ENCODE results near the gene PCSK5. TPM values are rescaled to one million over a fixed set of nuclear protein-coding genes. Genes with fewer than 3 reads are reported as not detected.

The PCSK5 gene
- total and polyA plus RNA-seq, 4 donors = 0.58 to 3.6 (median 0.82) TPM

GRCh38 chr9:76349865-76350264, 459.4 kb downstream of the PCSK5 start:
- Histone ChIP-seq H3K9me3 (ENCODE audit: control insufficient read depth in 4 of 4, low read length in 3 of 4) (no peaks in the 10 kb centered on the region), H3K4me3 (ENCODE audit: low read depth in 1 of 3, low read length in 3 of 3) (no peak overlapping the region), H3K36me3 (ENCODE audit: control insufficient read depth in 4 of 4, insufficient read depth in 3 of 4, low read depth in 1 of 4, low read length in 3 of 4) (no peaks in the 10 kb centered on the region), H3K27me3 (ENCODE audit: control insufficient read depth in 4 of 4, insufficient read depth in 4 of 4, low read length in 3 of 4) (no peaks in the 10 kb centered on the region), H3K9ac (ENCODE audit: low read depth in 1 of 2, low read length in 2 of 2) (no peak overlapping the region), H3K4me1 (ENCODE audit: control insufficient read depth in 4 of 4, insufficient read depth in 4 of 4, low read length in 3 of 4) (no peaks in the 10 kb centered on the region), H3K27ac (ENCODE audit: low read depth in 1 of 2, low read length in 2 of 2) (no peak overlapping the region)
- TF ChIP-seq HNF4A (conservative IDR thresholded peaks at IDR 0.05) (no peak), RAD21 (IDR thresholded peaks at IDR 0.05) (no peak), RXRA (IDR thresholded peaks at IDR 0.05) (no peak), CTCF (IDR thresholded peaks at IDR 0.05; ENCODE audit: low read depth, low read length, missing input control) (no peak), FOXA2 (IDR thresholded peaks at IDR 0.05) (no peak), REST (IDR thresholded peaks at IDR 0.05) (no peak), FOXA1 (IDR thresholded peaks at IDR 0.05) (no peak), MAX (IDR thresholded peaks at IDR 0.05) (no peak), EGR1 (IDR thresholded peaks at IDR 0.05; ENCODE audit: low read depth in 2 of 2) (no peak), YY1 (IDR thresholded peaks at IDR 0.05) (no peak), NR2F2 (IDR thresholded peaks at IDR 0.05) (no peak), ZBTB33 (IDR thresholded peaks at IDR 0.05) (no peak), ATF3 (IDR thresholded peaks at IDR 0.05) (no peak), GABPA (IDR thresholded peaks at IDR 0.05 in 1 of 2, conservative IDR thresholded peaks at IDR 0.05 in 1 of 2) (no peak), HNF4G (IDR thresholded peaks at IDR 0.05) (no peak), TAF1 (conservative IDR thresholded peaks at IDR 0.05) (no peak), JUND (IDR thresholded peaks at IDR 0.05) (no peak)
- no peak for DNase-seq (ENCODE audit: low spot score)
- 78% methylated on average over 1 of the region's 1 CpG for WGBS

GRCh38 chr9:76351006-76351405, 460.5 kb downstream of the PCSK5 start:
- WGBS = 61% methylated on average over 3 of the region's 3 CpGs
- no peaks in the 10 kb centered on the region for H3K27me3 ChIP-seq (ENCODE audit: control insufficient read depth in 4 of 4, insufficient read depth in 4 of 4, low read length in 3 of 4)
- H3K4me1 ChIP-seq (ENCODE audit: control insufficient read depth in 4 of 4, insufficient read depth in 4 of 4, low read length in 3 of 4) = no peaks in the 10 kb centered on the region
- H3K9ac ChIP-seq (ENCODE audit: low read depth in 1 of 2, low read length in 2 of 2) = no peak overlapping the region
- no peak for DNase-seq (ENCODE audit: low spot score)
- H3K27ac ChIP-seq (ENCODE audit: low read depth in 1 of 2, low read length in 2 of 2) = no peak overlapping the region
- no peaks in the 10 kb centered on the region for H3K36me3 ChIP-seq (ENCODE audit: control insufficient read depth in 4 of 4, insufficient read depth in 3 of 4, low read depth in 1 of 4, low read length in 3 of 4)
- H3K9me3 ChIP-seq (ENCODE audit: control insufficient read depth in 4 of 4, low read length in 3 of 4) = no peaks in the 10 kb centered on the region
- TF ChIP-seq JUND (IDR thresholded peaks at IDR 0.05) (no peak), HNF4A (conservative IDR thresholded peaks at IDR 0.05) (no peak), GABPA (IDR thresholded peaks at IDR 0.05 in 1 of 2, conservative IDR thresholded peaks at IDR 0.05 in 1 of 2) (no peak), MAX (IDR thresholded peaks at IDR 0.05) (no peak), CTCF (IDR thresholded peaks at IDR 0.05; ENCODE audit: low read depth, low read length, missing input control) (no peak), ATF3 (IDR thresholded peaks at IDR 0.05) (no peak), HNF4G (IDR thresholded peaks at IDR 0.05) (no peak), FOXA1 (IDR thresholded peaks at IDR 0.05) (no peak)
- no peak overlapping the region for H3K4me3 ChIP-seq (ENCODE audit: low read depth in 1 of 3, low read length in 3 of 3)
